GM12872 (cell line): Measurements from ENCODE around the gene PARD3.

Experiments used
- TF ChIP-seq, protein P1 (sequence below): IDR thresholded peaks from 3 replicates; pipeline ENCODE4 v1.5.1; 2011; ENCODE audit warnings: low read depth, mild to moderate bottlenecking, low read length, moderate library complexity; ENCODE audit not compliant: insufficient read depth

PARD3 gene

DNA sequence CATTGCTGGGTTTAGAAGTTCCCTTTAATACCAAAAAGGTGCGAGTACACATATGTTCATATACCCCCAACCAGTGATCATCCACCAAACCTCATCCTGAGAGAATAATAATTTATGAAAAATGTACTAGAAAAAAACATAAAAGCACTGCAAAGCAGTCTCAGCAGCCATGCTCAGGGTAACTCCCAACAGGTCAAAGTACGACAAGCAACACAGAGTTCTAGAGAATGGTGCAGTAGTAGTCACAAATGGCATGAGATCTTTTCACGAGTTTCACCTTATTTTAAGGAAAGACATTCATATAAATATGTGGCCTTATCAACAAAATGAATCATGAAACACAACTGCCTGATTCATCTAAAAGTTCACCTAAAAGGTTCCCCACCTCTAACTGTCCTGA is 338.5 kb downstream of the PARD3 start:
- TF ChIP-seq, protein P1, sequence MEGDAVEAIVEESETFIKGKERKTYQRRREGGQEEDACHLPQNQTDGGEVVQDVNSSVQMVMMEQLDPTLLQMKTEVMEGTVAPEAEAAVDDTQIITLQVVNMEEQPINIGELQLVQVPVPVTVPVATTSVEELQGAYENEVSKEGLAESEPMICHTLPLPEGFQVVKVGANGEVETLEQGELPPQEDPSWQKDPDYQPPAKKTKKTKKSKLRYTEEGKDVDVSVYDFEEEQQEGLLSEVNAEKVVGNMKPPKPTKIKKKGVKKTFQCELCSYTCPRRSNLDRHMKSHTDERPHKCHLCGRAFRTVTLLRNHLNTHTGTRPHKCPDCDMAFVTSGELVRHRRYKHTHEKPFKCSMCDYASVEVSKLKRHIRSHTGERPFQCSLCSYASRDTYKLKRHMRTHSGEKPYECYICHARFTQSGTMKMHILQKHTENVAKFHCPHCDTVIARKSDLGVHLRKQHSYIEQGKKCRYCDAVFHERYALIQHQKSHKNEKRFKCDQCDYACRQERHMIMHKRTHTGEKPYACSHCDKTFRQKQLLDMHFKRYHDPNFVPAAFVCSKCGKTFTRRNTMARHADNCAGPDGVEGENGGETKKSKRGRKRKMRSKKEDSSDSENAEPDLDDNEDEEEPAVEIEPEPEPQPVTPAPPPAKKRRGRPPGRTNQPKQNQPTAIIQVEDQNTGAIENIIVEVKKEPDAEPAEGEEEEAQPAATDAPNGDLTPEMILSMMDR, result no peak

DNA sequence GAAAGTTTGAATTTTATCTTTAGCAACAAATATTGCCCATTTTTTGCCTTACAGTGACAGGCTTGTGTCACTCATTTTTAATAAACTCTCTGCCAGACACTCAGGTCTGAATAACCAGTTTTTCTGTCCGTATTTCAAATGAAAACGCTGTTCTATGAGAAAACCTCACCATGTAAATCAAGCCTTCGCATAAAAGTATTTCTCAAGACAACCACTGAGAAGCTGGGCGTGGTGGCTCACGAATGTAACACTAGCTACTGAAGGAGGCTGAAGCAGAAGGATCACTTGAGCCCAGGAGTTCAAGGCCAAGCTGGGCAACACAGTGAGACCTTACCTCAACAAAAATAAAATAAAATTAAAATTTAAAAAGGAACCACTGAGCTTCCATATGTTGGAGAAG is 339.3 kb downstream of the PARD3 start:
- TF ChIP-seq, protein P1, result no peak

DNA sequence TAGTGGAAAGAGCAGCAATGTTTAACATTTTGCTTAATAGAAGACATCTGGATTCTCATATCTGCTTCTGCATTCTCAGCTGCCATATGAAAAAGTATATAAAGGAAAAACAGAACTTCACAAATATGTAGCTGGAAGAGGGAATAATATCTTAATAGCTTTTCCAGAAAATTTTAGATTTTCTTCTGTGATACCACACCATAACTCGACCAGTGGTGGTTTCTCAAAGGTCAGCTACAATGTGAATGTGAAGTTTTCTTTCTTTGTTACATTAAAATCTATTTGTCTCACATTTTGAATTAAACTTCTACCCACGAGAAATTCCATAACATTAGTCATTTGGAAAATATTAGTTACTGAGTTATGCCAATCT is 339.8 kb downstream of the PARD3 start:
- TF ChIP-seq, protein P1, result no peak

DNA sequence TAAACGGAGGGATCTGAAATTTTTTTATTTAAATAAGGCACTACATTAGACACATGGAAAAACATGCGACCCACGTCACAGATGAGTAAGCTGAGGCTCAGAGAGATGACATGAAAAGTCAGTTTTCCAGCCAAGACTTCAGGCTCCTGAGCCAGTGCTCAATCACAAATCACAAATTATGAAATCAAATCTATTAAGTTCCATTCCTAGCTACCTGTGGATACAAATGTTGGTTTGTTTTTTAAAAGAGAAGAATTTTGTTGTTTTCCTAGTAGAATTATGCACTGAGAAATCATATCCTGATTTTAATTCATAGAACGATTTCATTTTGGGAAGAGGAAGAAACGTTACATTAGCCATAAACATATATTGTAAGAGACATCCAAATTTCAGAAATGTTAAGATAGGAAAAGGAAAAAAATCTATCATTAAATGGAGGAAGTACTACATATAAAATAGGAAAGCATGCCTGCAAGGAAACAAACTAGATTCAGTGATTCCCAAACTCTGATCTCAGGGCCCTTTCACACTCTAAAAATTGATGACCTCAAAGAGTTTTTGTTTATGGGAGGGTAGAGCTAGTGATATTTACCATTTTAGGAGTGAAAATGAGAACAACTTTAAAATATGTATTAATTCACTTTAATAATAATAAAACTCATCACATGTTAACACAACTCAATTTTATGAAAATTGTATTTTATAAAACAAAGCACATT is 340.4 kb downstream of the PARD3 start:
- TF ChIP-seq, protein P1, result no peak

DNA sequence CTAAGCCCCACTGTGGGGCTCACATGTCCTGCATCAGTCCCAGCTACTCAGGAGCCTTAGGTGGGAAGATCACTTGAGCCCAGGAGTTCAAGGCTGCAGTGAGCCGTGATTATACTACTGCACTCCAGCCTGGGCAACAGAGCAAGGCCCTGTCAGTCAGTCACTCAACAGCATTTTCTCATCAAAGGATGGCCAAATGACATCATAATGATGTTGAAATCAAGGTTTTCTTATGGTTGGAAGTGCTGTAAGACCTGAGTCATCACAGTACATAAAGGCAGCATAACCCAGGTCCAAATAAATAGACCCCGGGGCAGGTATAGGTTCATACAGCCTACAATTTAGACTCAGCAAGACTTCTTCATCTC is 341.1 kb downstream of the PARD3 start:
- TF ChIP-seq, protein P1, result no peak

DNA sequence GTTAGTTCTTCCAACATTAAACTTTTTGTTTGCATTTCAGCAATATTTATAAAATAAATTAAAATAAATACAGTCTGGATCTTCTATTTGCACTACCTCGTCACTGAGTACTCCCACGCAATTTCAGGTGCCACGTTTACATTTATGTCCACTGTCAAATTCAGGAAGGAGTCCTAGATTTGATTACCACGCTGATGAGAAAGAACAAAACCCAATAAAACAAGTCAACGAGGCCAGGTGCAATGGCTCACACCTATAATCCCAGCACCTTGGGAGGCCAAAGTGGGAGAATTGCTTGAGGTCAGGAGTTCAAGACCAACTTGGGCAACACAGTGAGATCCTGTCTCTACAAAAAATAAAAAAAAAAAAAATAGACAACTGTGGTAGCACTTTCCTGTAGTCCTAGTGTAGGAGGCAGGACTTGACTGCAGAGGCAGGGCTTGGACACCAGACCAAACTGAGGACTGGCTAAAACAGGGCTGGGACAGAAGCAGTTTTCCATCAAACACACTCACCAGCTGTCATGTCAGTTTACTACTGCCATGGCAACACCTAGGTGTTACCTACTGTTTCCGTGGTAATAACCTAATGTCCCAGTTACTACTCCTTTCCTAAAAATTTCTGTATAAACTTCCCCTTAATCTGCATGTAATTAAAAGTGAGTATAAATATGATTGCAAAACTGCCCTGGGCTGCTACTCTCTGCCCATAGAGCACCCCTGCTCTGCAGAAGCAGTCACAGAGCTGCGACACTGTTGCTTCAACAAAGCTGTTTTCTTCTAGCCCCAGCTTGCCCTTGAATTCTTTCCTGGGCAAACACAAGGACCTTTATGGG is 341.7 kb downstream of the PARD3 start:
- TF ChIP-seq, protein P1, result no peak

DNA sequence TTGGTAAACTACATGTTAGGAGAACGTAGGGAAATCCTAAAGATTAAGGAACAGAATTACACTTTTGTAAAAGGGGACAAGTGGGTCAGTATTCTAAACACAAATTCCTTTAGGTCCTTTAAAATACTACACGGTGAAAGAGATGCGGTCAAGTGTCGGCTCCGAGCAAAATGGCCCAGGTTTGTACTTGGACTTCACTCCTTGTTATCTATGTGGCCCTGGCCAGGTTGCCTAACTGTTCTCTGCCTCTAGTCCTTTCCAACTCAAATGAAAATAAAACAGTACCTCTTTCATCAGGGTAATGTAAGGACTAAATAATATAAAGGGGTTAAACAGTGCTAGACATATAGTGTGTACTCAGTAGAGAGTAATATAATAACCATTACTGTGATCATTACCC is 344.8 kb downstream of the PARD3 start:
- TF ChIP-seq, protein P1, result no peak
